NCI-H187 treated with DMSO at 0.1 percent for 48 hours (cell line): ENCODE data around the gene NRTN.
"Not testable (repeated sequence)": the region's sequence is repeated elsewhere in the genome, so short reads cannot be mapped to it uniquely, and the experiment has no call there.

ENCODE experiments used
- DNase-seq: peaks from one replicate; lab custom pipeline; 2025; lab: John Stamatoyannopoulos, UW

NRTN gene

GRCh38 chr19:5804516-5805461 lies at the start of gene NRTN:
NRTN (plus strand) TSS chr19:5805067; CDS start chr19:5824166, 19,099 bp downstream.
- DNase-seq: no peak

- DNase-seq: no peak
These were observed 42.2 kb upstream of the NRTN start for GRCh38 chr19:5762608-5763217.

- DNase-seq: no peak
These were observed 39.6 kb upstream of the NRTN start for GRCh38 chr19:5765220-5765619.

- no peak for DNase-seq
These were observed 36.9 kb upstream of the NRTN start for GRCh38 chr19:5767949-5768348.

- no peak for DNase-seq
These were observed 32.5 kb upstream of the NRTN start for GRCh38 chr19:5772416-5772815.

- no peak for DNase-seq
These were observed 31.6 kb upstream of the NRTN start for GRCh38 chr19:5773276-5773675.

GRCh38 chr19:5774921-5775320 lies 29.9 kb upstream of the NRTN start:
- no peak for DNase-seq

- no peak for DNase-seq
These were observed 29.1 kb upstream of the NRTN start for GRCh38 chr19:5775668-5776309.

GRCh38 chr19:5778402-5778801 lies 26.5 kb upstream of the NRTN start:
- DNase-seq: no peak

- not testable (repeated sequence) for DNase-seq
These were observed 24.0 kb upstream of the NRTN start for GRCh38 chr19:5780916-5781315.

GRCh38 chr19:5782322-5782721 lies 22.5 kb upstream of the NRTN start:
- no peak for DNase-seq

- no peak for DNase-seq
These were observed 21.6 kb upstream of the NRTN start for GRCh38 chr19:5782945-5783919.

- DNase-seq: no peak
These were observed 20.2 kb upstream of the NRTN start, which contains the start of gene PRR22 for GRCh38 chr19:5784581-5785147. PRR22 (minus strand) TSS chr19:5784746; CDS start chr19:5784660, 86 bp downstream.

- DNase-seq: no peak
These were observed 19.4 kb upstream of the NRTN start for GRCh38 chr19:5785423-5785822.

- DNase-seq: no peak
These were observed 18.1 kb upstream of the NRTN start for GRCh38 chr19:5786593-5787408.

GRCh38 chr19:5787409-5788182 lies 17.3 kb upstream of the NRTN start:
- no peak for DNase-seq

- no peak for DNase-seq
These were observed 16.4 kb upstream of the NRTN start for GRCh38 chr19:5788422-5788821.

- DNase-seq: no peak
These were observed 15.5 kb upstream of the NRTN start for GRCh38 chr19:5789351-5789761.

GRCh38 chr19:5789886-5790558 lies 14.8 kb upstream of the NRTN start:
- DNase-seq: no peak
